ENCODE measurements around the gene CFAP161.
"Not testable (repeated sequence)": the region's sequence is repeated elsewhere in the genome, so short reads cannot be mapped to it uniquely, and the experiment has no call there.

CFAP161 gene

DNA sequence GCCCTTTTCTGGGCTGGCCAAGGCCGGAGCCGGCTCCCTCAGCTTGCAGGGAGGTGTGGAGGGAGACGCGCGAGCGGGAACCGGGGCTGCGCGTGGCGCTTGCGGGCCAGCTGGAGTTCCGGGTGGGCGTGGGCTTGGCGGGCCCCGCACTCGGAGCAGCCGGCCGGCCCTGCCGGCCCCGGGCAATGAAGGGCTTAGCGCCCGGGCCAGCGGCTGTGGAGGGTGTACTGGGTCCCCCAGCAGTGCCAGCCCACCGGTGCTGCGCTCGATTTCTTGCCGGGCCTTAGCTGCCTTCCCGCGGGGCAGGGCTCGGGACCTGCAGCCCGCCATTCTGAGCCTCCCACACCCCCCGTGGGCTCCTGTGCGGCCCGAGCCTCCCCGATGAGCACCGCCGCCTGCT lies 24.5 kb downstream of the CFAP161 start:
- not testable (repeated sequence) for DNase-seq (ENCODE audit: low read depth)

DNA sequence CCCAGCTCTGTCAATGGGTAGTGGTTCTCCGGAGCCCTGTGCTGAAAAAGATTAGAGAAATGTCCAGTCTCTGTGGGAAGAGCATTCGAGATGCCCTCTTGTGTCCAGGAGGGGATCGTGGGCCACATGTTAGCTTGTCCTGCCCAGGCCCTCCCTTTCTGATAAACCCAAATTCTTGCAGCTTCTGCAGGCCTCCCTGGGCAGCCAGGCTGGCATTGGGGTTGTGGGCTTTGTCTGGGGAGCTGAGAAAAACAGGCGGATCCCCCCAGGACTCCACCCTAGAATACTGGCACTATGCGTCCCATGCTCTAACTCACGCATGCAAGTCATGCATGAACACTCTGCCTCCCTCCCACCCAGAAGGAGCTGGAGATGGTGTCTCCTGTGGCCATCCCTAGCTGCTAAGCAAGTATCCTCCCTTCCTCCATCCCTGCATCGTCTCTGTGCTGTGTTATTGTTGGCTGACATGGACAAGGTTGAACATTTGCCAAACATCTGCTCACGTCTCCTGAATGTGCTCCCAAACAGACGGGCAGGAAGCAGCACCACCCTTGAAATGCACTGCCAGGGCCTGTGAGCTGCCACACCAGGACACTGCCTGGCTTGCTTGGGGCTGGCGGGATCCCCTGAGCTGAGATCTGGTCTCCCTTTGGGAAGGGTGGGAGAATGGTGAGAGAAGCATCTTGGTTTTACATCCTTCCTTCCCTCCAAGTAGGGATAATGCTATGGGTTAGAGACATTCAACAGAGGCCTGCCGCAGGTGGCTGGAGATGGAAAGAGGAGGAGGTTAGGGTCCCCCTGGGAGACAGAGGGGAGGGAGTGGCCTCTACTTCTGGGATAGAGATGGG lies 26.5 kb downstream of the CFAP161 start:
- DNase-seq (ENCODE audit: low read depth) = no peak

DNA sequence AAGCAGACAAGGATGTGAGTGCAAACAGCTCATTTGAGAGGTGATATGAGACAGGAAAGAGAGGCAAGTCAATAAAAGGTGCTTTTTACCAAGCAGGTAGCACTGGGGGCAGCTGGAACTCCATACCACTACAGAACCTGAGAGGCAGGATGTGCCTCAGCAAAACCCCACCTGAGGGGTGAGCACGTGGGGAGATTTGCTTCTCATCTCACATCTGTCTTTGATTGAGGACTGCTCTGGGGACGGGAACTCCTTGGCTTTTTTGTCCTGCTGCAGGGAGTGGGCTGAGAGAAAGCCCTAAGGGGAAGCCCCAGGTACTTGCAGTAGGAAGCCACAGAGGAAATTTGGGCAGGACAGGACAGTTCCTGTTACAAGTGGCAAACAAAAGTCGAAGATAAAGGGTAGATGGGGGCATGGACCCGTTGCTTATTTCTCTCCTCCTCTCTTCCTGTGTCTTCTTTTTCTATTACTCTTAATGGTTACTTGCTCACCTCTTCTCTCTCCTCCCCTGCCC lies 27.1 kb downstream of the CFAP161 start:
- no peak for DNase-seq (ENCODE audit: low read depth)

DNA sequence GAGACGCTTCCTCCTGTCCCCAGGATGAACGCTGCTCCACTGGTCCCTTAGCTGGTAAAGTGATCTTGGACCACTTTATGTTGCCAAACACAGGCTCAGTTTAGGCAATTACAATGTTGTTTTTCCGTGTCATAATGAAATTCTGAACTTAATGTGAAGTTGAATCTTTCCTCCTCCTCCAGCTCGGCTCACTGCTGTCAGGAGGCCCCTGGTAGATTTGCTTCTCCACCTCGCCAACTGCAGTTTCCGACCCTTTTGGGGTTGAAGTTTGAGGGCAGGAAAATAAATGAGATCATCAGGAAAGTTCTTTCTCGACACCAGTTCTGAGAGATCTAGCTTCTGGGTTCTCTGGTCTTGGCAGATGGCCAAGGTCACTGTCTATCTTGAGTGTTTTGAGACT lies 27.8 kb downstream of the CFAP161 start:
- no peak for DNase-seq (ENCODE audit: low read depth)

DNA sequence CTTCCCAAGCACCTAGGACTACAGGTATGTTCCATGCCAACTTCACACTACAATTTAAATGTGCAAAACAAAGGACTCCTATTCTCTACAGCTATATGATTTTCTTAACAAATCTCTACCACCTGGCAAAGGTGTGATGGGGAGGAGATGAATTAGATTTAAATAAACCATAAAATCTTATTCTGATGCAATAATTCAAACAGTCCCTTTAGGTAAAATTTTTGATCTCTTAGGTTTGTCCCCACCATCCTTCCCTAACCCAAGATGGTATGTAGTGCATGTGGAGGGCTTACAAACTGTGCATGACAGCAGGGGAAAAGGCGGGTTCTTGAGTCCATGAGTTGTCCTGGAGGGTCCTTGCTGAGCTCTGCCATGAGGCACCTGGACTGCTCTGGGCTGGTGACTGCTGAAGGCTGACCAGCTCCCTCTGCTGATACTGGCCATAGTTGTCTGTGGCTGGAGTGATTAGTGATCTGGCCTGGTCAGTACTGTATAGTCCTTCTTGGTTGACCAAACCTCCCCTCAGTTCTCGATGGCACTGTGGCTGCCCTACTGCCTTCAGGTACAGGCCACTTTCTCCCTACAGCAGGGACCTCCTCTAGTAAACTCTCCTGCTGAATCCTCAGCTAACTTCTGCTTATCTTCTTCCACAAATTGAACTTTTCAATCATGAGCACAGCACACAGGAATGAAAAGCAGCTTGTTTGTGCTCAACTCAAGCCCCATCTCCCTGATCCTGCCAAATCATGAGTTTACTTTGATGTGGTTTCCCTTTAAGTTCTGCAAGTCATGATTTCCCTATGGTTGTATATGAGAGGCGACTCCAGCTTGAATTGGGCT lies 30.1 kb downstream of the CFAP161 start:
- DNase-seq (ENCODE audit: low read depth) = no peak

DNA sequence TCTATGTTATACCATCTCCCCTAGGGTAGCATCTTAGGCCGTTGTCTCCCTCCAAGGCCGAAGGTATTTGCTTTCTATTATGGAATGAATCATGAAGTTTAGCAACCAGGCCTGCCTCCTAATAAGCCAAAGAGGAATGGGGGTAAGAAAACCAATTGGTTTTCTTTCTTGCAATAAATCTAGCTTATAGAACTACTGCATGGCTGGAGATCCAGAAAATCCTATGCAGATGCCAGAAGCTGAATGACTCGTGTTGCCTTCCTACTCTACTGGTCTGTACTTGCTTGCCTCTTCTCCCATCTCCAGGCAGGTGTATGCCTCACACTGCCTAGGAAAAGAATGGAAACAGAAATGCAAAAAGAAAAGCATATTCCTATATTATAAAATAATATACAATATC lies 31.5 kb downstream of the CFAP161 start:
- no peak for DNase-seq (ENCODE audit: low read depth)

DNA sequence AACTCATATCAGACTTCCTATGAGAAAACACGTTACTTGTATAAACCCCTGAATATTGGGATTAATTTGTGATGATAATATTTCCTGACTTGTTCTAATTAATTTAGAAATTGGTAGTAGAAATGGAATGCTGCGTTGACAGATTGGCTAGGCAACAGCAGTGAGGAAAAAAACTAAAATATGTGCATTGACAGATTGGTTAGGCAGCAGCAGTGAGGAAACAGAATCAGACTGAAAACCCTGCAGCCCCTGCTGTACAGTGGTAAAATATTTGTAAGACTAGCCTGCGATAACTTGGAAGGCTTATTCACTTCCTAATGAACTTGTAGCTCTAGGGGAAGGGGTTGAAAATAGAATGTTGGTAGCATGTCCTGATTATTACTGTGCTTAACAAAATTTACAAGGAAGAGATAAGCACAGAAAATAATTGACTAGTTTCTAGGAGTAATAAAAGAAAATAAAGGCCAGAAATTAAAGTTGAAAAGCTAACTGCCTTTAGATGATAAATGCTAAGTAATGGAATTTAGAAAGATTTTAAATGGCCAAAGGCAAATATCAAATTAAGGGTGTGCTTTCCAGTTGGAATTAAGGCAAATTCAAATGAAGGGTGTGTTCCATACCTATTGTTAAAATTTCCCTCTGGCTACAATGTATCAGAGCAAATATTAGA lies 32.7 kb downstream of the CFAP161 start:
- DNase-seq (ENCODE audit: low read depth) = no peak

DNA sequence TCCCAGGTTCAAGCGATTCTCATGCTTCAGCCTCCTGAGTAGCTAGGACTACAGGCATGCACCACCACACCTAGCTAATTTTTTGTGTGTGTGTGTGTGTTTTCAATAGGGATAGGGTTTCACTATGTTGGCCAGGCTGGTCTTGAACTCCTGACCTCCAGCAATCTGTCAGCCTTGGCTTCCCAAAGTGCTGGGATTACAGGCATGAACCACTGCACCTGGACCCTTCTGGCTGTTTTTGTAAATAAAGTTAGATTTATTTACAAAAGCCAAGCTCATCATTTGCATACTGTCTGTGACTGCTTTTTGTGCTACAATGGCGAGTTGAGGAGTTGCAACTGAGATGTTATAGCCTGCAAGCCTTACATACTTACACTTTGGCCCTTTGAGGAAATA lies 34.1 kb downstream of the CFAP161 start:
- no peak for DNase-seq (ENCODE audit: low read depth)

DNA sequence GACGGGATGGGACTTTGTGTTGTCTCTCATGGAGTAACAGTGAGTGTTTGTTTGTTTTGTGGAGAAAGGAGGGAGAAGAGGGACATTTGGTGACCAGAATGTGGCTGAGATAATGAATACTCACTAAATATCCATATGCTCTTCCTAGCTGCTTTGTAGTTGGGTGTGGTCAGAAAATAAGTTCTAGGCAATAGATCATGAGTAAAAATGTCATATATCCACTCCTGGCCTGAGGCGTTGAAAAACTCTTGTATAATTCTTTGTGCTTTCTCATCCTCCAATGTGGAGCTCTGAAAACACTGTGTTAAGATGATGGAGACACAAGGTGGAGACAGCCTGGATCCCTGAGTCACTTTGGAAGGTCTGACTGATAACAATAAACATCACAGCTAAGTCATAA lies 34.6 kb downstream of the CFAP161 start:
- no peak for DNase-seq (ENCODE audit: low read depth)

DNA sequence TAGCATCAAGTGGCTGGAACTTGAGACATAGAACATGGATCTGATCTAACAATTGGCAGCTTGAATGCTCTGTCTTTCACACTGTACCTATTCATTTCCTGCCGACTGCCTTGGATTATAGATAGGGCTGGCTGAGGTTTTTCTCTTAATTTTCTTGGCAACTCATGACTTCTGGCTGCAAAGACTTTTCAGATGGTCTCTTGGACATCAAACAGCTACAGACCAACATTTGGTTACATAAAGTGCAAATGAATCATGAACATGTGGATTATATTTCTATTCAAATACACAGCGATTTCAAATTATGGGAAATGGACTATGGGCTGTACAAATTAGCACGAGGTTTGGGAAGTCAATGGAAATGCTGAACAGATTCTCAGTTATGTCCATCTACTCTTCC lies 36.4 kb downstream of the CFAP161 start:
- DNase-seq (ENCODE audit: low read depth) = no peak

DNA sequence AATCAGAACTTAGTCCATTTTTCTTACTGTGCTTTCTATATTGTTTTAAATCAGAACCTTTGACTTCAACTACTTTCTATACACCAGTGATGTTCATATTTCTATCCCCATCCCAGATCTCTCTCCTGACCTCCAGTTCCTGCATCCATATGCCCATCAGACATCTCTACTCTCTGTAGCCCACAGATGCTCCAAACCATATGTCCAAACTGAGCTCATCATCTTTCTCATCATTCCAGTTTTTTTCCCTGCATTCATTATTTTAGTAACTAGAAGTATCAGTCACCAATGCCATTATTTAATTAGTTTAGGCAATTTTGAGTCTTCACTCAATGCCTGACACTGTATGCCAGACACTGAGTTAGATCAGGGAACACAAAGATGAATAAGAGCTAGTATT lies 37.2 kb downstream of the CFAP161 start:
- no peak for DNase-seq (ENCODE audit: low read depth)

DNA sequence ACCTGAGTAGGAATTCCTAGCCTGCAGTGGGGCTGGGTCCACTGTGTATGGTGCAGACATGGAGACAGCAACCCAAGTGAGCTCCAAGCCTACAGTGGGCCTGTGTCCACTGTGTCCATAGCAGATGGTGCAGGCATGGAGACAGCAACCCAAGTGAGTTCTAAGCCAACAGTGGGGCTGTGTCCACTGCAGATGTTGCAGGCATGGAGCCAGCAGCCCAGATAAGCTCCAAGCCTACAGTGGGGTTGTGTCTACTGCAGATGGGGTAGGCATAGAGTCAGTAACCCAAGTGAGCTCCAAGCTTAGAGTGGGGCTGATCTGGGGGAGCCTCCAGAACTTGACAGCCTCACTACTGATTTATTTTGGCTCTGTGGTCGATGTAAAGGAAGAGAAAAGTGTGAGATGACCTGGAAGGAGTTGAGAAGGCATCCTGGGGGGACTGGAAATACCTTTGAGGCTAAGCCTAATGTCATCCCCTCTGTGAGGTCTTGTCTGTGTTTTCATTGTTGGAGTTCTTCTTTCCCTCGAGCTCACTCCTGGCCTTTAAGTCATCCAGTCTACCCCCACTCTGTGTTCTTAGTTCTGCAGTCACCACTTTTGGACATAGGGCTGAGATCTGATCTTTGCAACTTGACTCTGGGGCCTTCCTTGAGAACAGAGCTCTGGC lies 40.2 kb downstream of the CFAP161 start:
- no peak for DNase-seq (ENCODE audit: low read depth)

DNA sequence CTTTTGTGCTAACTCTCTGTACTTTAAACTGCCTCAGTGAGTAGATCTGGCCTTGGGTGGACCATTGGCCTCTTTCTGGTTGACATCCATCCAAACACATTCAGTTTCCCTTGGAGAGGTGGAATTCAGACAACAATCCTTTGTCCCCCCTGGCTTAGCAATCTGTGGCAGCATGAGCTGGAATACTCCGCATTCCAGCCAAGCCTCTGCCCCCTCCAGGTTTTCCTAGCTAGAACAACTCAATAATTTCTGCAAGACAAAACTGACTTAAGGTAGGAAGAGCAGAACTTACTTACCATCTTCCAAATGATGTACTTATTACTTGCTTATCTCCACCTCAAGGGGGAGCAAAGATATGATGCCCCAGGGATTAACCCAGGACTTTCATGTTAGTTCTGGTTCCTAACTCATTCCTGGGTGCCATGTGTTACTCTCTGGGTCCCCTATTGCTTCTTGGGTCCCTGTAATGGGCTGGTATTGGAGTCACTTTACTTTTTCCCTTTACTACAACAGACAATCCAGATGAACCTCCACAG lies 40.8 kb downstream of the CFAP161 start:
- DNase-seq (ENCODE audit: low read depth) = no peak

DNA sequence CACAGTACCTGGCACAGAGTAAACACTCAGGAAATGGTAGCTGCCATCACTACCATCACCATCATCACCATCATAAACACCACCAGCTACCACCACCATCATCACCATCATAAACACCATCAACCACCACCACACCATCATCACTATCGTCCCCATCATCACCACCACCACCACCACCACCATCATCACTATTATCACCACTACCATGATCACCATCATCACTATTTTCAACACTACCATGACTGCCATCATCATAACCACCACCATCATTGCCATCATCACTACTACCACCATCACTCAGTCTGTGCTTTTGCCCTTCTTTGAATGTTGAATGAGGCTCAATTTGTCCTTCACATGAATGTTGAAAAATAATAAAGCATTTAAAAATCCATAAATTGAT lies 41.4 kb downstream of the CFAP161 start:
- DNase-seq (ENCODE audit: low read depth) = no peak

DNA sequence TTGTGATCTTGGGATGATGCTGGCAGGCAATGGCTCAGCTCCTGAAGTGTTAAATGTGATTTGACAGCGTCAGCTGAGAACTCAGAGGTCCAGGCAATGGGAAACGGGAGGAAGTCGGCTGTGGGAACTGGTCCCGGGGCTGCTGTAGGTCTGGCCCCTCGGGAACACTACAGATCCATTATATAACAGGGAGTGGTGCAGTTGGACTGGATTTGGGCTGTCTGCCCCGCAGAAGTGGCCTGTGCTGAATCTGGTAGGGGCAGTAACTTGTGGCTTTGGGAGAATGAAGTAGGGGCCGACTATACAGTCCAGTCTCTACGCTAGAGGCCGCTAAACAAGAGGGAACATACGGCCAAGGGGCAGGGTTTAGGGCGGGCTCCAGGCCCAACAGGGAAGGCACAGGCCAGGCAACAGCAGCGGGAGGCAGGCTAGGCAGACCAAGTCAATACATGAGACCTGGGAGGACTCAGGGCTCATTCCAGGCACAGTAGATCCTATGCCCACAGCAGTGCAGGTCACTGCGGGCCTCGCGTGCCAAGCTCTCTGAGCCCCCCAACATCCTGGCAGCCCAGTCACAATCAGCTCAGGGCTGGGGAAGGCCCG lies 42.3 kb downstream of the CFAP161 start:
- DNase-seq (ENCODE audit: low read depth) = no peak

DNA sequence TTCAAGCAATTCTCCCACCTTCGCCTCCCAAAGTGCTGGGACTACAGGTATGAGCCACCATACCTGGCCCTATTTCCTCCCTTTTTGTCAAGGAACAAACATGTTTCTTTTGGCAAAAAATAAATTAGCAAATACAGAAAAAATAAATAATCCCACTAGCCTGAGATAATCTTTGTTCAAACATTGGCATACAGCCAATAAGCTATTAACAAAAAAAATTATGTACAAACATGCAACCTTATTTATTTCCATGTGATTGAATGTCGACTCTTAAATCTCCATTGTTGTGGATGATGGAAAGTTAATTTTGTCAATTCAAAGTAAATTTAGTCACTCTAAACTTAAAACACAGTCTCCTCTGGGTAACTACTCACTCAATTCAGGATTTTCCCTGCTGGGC lies 44.3 kb downstream of the CFAP161 start:
- DNase-seq (ENCODE audit: low read depth) = no peak

DNA sequence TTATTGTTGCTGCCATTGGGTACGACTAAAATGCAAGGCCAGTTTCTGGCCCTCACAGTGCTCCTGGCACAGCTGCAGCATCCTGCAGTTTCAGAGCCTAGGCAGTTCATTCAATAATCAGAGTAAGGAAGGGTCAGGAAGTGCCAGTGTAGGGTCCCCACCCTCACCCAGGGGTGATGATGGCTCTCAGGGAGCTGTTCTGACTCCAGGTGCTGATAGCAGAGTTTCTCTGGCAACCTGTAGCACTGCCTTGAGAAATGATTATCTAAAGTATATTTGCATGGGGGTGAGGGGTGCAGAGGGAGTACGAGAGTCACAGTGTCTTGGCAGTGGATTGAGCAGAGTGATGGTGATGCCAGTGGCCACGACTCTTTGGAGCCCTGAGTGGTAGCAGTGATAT lies 47.1 kb downstream of the CFAP161 start:
- DNase-seq (ENCODE audit: low read depth) = no peak

DNA sequence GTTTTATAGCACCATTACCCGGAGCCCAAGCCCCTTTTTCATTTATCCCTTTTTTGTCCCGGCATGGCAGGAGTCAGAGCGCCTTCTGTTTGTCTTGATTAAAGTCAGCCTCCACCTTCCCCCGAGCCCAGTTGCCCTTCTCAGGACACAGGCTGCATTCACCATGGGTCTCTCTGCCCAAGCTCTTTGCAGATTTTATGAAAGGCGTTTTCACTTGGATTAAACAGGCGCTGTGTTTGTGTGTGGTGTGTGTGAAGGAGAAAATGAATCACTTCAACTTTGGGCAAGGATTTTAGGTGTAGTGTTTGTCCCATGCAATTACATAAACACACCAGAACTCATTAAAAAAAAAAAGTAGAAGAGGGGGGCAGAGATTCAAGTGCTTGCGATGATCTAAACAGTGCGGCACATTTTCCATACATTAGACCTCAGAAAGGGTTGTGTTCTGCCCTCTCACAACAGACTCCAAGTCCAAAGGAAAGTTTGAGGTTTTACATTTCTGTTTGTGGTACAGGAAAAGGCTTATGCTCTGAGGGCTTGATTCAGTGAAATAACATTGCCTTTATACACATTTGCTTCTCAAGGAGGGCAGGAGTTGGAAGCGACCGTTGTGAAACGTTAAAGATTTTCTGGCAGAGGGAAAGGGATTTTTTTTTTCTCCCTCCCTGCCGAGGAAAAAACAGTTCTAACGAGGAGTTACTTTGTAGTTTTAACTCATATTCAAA lies 48.1 kb downstream of the CFAP161 start:
- no peak for DNase-seq (ENCODE audit: low read depth)

DNA sequence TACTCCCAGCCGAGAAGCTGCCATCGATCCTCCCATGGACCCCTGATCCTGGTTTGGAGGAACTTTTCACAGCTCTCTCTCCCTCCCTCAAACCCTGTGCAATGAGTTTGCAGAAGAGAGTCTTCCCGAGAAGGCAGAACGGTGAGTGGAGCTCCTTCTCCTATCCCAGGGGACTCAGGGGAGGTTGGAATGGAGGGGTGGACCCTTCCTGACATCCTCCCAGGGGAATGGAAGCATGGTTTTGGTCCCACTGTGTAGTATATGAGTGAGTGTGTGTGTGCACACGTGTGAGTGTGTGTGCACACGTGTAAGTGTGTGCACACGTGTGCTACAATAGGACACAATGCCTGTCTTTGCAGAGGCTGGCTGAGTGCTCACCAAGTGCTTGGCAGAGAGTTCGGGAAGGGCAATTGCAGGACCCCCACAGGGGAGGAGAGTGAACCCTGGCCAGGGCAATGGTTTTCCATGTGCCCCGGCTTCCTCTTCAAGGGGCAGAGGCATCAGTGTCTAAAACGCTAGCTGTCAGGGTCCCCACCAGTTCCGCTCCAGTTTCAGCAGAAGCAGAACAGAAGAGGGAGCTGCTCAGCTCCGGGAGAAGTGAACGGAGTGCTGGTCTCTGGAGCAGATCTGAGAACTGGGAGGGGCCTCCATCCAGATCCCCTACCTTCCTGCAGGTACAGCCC lies 48.8 kb downstream of the CFAP161 start:
- no peak for DNase-seq (ENCODE audit: low read depth)

DNA sequence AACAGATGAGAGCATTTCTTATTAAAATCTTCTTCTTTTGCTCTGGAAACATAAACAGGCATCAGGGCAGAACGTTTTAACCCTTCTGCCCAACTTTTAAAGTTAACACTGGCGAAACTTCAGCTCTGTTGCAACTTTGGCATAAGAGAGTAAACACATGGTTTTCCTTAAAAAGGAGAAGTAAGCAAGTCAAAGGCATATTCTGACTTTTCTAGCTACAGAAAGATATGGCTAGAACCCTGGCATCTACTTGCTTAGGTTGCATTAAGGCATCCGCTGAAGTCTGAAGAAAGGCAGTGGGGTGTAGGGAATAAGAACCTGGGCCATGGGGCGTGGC lies 49.3 kb downstream of the CFAP161 start:
- no peak for DNase-seq (ENCODE audit: low read depth)

All from activated T-helper 1 cell treated with Interleukin-2 at 50 U/mL for 16 hours (primary cell).